22Rv1 (cell line): Measurements from ENCODE around the gene ABCC5.

ENCODE experiments used
- ZFX ChIP-seq: fragments of 450-650 bp; IDR thresholded peaks from 2 replicates; pipeline ENCODE4 v1.6.1; 2017; ENCODE audit warnings: antibody characterized with exemption, borderline replicate concordance
- TF ChIP-seq, protein P1 (sequence below): fragments of 450-650 bp; IDR thresholded peaks from 2 replicates; pipeline ENCODE4 v1.5.1; 2017; ENCODE audit warnings: mild to moderate bottlenecking

GRCh38 chr3:183988216-183988790 lies 29.4 kb downstream of the ABCC5 start:
- TF ChIP-seq, protein P1, sequence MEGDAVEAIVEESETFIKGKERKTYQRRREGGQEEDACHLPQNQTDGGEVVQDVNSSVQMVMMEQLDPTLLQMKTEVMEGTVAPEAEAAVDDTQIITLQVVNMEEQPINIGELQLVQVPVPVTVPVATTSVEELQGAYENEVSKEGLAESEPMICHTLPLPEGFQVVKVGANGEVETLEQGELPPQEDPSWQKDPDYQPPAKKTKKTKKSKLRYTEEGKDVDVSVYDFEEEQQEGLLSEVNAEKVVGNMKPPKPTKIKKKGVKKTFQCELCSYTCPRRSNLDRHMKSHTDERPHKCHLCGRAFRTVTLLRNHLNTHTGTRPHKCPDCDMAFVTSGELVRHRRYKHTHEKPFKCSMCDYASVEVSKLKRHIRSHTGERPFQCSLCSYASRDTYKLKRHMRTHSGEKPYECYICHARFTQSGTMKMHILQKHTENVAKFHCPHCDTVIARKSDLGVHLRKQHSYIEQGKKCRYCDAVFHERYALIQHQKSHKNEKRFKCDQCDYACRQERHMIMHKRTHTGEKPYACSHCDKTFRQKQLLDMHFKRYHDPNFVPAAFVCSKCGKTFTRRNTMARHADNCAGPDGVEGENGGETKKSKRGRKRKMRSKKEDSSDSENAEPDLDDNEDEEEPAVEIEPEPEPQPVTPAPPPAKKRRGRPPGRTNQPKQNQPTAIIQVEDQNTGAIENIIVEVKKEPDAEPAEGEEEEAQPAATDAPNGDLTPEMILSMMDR: no peak
- no peak for TF ChIP-seq ZFX
